PC-9 (cell line): Measurements from ENCODE around the gene CUTC. TPM values are rescaled to one million over a fixed set of nuclear protein-coding genes. Genes with fewer than 3 reads are reported as not detected.
A peak's percentile ranks its signal among the peaks of the same experiment; 100 is the strongest.

Source experiments
- BruUV-seq: library from RNA; stranded (reverse); fragments of 400-500 nt; replicated peaks from 2 replicates; lab custom pipeline; 2021; lab: Mats Ljungman, UMichigan
- CTCF ChIA-PET: fragments of 300-600 bp; sonication (Branson Sonifier 250); formaldehyde crosslinking; loops from one replicate; lab custom pipeline; 2022; ENCODE audit warnings: antibody characterized with exemption; lab: Charles Lee
- POLR2A ChIA-PET: fragments of 300-600 bp; sonication (Branson Sonifier 250); formaldehyde crosslinking; loops from one replicate; lab custom pipeline; 2022; ENCODE audit warnings: antibody characterized with exemption; ENCODE audit not compliant: unreplicated experiment; lab: Charles Lee
- DNase-seq, 2 experiments: peaks; one replicate each; pipeline versions ENCODE4 v3.0.0 to v3.0.0-alpha.2; 2015 to 2022; ENCODE audit warnings: mixed read lengths in 1 of 2
- H2AFZ ChIP-seq: fragments of 200-600 bp; sonication (generic); 2 replicates; pipeline ENCODE4 v1.8.1; 2017; ENCODE audit warnings: antibody characterized with exemption
- H3F3A ChIP-seq: fragments of 200-600 bp; sonication (generic); 2 replicates; pipeline ENCODE4 v1.8.1; 2017; ENCODE audit warnings: antibody characterized with exemption, mild to moderate bottlenecking, low read depth; ENCODE audit not compliant: insufficient read depth
- H3K27ac ChIP-seq: fragments of 200-600 bp; sonication (generic); 2 replicates; pipeline ENCODE4 v1.6.1; 2016; ENCODE audit warnings: mixed run types
- H3K27me3 ChIP-seq: fragments of 200-600 bp; sonication (generic); 2 replicates; pipeline ENCODE4 v1.6.1; 2016; ENCODE audit warnings: low read depth, mixed run types; ENCODE audit not compliant: insufficient read depth
- H3K36me3 ChIP-seq: fragments of 200-600 bp; sonication (generic); 2 replicates; pipeline ENCODE4 v1.6.1; 2016; ENCODE audit warnings: low read depth, mixed run types
- H3K4me1 ChIP-seq: fragments of 200-600 bp; sonication (generic); replicated peaks from 2 replicates; pipeline ENCODE4 v1.6.1; 2016; ENCODE audit warnings: mixed run types; ENCODE audit not compliant: insufficient read depth
- H3K4me2 ChIP-seq: fragments of 200-600 bp; sonication (generic); 2 replicates; pipeline ENCODE4 v1.6.1; 2017; ENCODE audit warnings: mixed run types
- H3K4me3 ChIP-seq: fragments of 200-600 bp; sonication (generic); 2 replicates; pipeline ENCODE4 v1.6.1; 2016; ENCODE audit warnings: mixed run types
- H3K79me2 ChIP-seq: fragments of 200-600 bp; sonication (generic); 2 replicates; pipeline ENCODE4 v1.6.1; 2017; ENCODE audit warnings: low read depth, mixed run types
- H3K9me2 ChIP-seq: fragments of 200-600 bp; sonication (generic); 2 replicates; pipeline ENCODE4 v1.8.1; 2017; ENCODE audit warnings: mild to moderate bottlenecking; ENCODE audit not compliant: insufficient read depth
- H3K9me3 ChIP-seq: fragments of 200-600 bp; sonication (generic); 2 replicates; pipeline ENCODE4 v1.8.1; 2016; ENCODE audit warnings: low read depth; ENCODE audit not compliant: insufficient read depth
- H4K20me1 ChIP-seq: fragments of 200-600 bp; sonication (generic); 2 replicates; pipeline ENCODE4 v1.8.1; 2017; ENCODE audit not compliant: insufficient read depth
- EZH2 ChIP-seq: fragments of 200-600 bp; sonication (generic); IDR thresholded peaks from 2 replicates; pipeline ENCODE4 v1.8.0; 2017; ENCODE audit warnings: antibody characterized with exemption, low read depth
- intact Hi-C: fragments of 100-400 bp; cut with micrococcal nuclease; formaldehyde crosslinking; loops from one replicate; pipeline ENCODE4 v1.10.0; 2022; ENCODE audit not compliant: unreplicated experiment
- total RNA-seq: library from RNA; stranded (reverse); gene quantifications from 2 replicates; pipeline ENCODE4 v1.2.3, GENCODE V29; 2021
- TF ChIP-seq, protein P1 (sequence below): fragments of 200-600 bp; sonication (generic); conservative IDR thresholded peaks from 2 replicates; pipeline ENCODE4 v1.6.1; 2017; ENCODE audit warnings: mixed run types, antibody characterized with exemption, mild to moderate bottlenecking, moderate library complexity

CUTC gene
- total RNA-seq, 1 experiment from 2014 or later = 7.6 TPM

DNA sequence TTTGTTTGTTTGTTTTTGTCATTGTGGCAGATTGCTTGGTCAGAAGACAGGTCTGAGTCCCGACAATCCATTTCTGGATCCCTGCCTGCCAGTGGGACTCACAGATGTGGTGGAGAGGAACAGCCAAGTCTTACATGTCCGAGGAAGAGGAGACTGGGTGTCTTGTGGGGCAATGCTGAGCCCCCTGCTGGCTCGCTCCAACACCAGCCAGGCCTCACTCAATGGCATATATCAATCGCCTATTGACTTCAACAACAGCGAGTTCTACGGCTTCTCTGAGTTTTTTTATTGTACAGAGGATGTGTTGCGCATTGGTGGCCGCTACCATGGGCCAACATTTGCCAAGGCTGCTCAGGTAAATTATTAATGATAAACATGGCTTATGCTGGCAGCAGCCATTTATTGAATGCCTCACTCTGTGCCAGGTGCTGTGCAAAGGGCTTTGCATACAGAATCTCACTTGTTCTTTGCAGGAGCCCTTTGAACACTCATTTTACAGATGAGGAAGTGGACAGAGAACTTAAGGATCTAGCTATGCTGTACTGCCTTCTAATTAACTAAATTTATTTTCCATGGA lies 33.4 kb upstream of the CUTC start:
- Histone ChIP-seq H3K4me2 (no peak overlapping the region), H3K36me3 (no peaks in the 10 kb centered on the region; the same call in 1 of the 2 replicates), H3K27me3 (no peaks in the 10 kb centered on the region), H3K27ac (no peak overlapping the region), H3F3A (no peaks in the 10 kb centered on the region), H3K9me2 (no peaks in the 10 kb centered on the region), H3K79me2 (no peaks in the 10 kb centered on the region), H3K4me1 (no peaks in the 10 kb centered on the region), H2AFZ (no peak overlapping the region), H3K9me3 (no peaks in the 10 kb centered on the region), H4K20me1 (no peaks in the 10 kb centered on the region), H3K4me3 (no peak overlapping the region)
- BruUV-seq = no TSS peak
- TF ChIP-seq, protein P1, sequence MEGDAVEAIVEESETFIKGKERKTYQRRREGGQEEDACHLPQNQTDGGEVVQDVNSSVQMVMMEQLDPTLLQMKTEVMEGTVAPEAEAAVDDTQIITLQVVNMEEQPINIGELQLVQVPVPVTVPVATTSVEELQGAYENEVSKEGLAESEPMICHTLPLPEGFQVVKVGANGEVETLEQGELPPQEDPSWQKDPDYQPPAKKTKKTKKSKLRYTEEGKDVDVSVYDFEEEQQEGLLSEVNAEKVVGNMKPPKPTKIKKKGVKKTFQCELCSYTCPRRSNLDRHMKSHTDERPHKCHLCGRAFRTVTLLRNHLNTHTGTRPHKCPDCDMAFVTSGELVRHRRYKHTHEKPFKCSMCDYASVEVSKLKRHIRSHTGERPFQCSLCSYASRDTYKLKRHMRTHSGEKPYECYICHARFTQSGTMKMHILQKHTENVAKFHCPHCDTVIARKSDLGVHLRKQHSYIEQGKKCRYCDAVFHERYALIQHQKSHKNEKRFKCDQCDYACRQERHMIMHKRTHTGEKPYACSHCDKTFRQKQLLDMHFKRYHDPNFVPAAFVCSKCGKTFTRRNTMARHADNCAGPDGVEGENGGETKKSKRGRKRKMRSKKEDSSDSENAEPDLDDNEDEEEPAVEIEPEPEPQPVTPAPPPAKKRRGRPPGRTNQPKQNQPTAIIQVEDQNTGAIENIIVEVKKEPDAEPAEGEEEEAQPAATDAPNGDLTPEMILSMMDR = no peak
- TF ChIP-seq EZH2 = no peak
- ChIA-PET POLR2A (interaction anchor here (0.5 kb wide), 1 partner anchor 1170 kb away, joined by 6 read pairs; no protein-coding TSS in a partner anchor), CTCF (no interaction called here)
- DNase-seq = no peak
- intact Hi-C loops = no loop called here

DNA sequence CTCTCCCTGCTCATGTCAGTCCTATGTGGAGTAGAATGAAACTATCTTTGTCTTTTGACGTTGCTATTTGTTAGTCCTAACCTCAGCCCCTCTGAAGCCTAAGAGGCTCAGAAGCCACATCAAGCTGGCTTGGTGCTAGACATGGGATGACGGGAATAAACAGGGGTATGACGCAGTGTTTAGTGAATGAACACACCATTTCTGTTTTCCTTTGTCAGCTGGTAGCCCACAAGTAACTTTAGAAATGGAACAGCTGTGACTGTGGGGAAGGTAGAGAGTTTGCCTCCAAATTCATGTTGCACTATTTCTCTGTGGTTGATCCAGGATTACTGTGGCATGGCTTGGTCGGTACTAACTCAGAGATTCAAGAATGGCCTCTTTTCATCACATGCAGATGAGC lies 31.4 kb upstream of the CUTC start:
- intact Hi-C loops = no loop called here
- no peaks in the 10 kb centered on the region; the same call in 1 of the 2 replicates for H3K36me3 ChIP-seq

DNA sequence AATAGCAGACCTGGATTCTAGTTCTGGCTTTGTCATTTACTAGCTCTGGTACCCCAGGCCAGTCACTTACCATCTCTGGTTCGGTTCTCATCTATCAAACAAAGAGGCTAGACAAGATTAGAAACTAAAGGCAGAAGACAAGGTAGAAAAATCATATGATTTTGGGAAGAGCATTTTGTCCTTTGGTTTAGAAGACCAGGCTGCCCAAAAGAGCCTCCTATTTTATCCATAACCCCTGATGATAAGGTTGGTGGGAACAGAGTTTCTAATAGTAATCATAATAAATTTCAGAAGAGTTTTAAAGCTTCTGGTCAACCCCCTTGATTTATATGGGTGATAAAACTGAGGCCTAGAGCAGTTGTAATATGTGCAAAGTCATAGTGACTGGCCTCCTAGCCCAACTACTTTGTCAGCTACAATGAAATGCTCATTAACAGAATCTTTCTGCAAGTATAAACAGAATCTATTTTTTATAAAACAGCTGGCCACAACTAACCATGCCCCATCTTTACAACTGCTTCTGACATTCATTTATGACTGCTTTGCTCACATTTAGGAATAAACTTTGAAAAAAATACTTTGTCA lies 23.5 kb upstream of the CUTC start:
- CTCF ChIA-PET = no interaction called here

More for the DNA sequence above, 31.4 kb upstream of the CUTC start:
- H4K20me1 ChIP-seq = no peaks in the 10 kb centered on the region
- CTCF ChIA-PET = no interaction called here
- no peak overlapping the region for H2AFZ ChIP-seq
- H3F3A ChIP-seq = no peaks in the 10 kb centered on the region
- no TSS peak for BruUV-seq
- no peak overlapping the region for H3K4me3 ChIP-seq
- no peak overlapping the region for H3K27ac ChIP-seq
- H3K27me3 ChIP-seq = no peaks in the 10 kb centered on the region
- no peaks in the 10 kb centered on the region for H3K79me2 ChIP-seq
- POLR2A ChIA-PET = no interaction called here
- H3K9me3 ChIP-seq = no peaks in the 10 kb centered on the region
- no peaks in the 10 kb centered on the region for H3K9me2 ChIP-seq
- TF ChIP-seq EZH2 = no peak
- TF ChIP-seq, protein P1 = no peak
- H3K4me2 ChIP-seq = no peak overlapping the region
- H3K4me1 ChIP-seq = no peaks in the 10 kb centered on the region
- no peak for DNase-seq

More for the DNA sequence above, 23.5 kb upstream of the CUTC start:
- H4K20me1 ChIP-seq = no peaks in the 10 kb centered on the region
- intact Hi-C loops = no loop called here
- no peaks in the 10 kb centered on the region for H3K9me2 ChIP-seq
- H3K9me3 ChIP-seq = no peaks in the 10 kb centered on the region
- POLR2A ChIA-PET = no interaction called here
- no peak overlapping the region for H3K4me3 ChIP-seq
- H3F3A ChIP-seq = no peaks in the 10 kb centered on the region
- H3K4me1 ChIP-seq = no peaks in the 10 kb centered on the region
- no peak for DNase-seq
- H3K79me2 ChIP-seq = no peaks in the 10 kb centered on the region
- peaks cover 8% of the 10 kb centered on the region; the same call in 1 of the 2 replicates for H3K36me3 ChIP-seq
- no TSS peak for BruUV-seq
- H3K27me3 ChIP-seq = no peaks in the 10 kb centered on the region
- H3K4me2 ChIP-seq = no peak overlapping the region
- peak overlapping the region; percentile 68 for H3K27ac ChIP-seq
- H2AFZ ChIP-seq = no peak overlapping the region
- no peak for TF ChIP-seq EZH2
- TF ChIP-seq, protein P1 = no peak
